Body of pancreas (tissue), 4 donors: ENCODE results near the gene RDH16.
"Not testable (repeated sequence)": the region's sequence is repeated elsewhere in the genome, so short reads cannot be mapped to it uniquely, and the experiment has no call there.

Source experiments
- POLR2A ChIP-seq, 3 donors: fragments of 450-650 bp; IDR thresholded peaks; one replicate each; pipeline ENCODE4 v1.6.1; 2016; ENCODE audit warnings: antibody characterized with exemption in 3 of 3, mild to moderate bottlenecking in 2 of 3
- TF ChIP-seq, protein P1 (sequence below), 7 experiments: fragments of 450-650 bp in 4 of 7; fragments of 200-600 bp in 3 of 7; sonication (generic) in 3 of 7; IDR thresholded peaks; one replicate each; pipeline ENCODE4 v1.5.1; 2016 to 2019; ENCODE audit warnings: antibody characterized with exemption in 7 of 7

DNA sequence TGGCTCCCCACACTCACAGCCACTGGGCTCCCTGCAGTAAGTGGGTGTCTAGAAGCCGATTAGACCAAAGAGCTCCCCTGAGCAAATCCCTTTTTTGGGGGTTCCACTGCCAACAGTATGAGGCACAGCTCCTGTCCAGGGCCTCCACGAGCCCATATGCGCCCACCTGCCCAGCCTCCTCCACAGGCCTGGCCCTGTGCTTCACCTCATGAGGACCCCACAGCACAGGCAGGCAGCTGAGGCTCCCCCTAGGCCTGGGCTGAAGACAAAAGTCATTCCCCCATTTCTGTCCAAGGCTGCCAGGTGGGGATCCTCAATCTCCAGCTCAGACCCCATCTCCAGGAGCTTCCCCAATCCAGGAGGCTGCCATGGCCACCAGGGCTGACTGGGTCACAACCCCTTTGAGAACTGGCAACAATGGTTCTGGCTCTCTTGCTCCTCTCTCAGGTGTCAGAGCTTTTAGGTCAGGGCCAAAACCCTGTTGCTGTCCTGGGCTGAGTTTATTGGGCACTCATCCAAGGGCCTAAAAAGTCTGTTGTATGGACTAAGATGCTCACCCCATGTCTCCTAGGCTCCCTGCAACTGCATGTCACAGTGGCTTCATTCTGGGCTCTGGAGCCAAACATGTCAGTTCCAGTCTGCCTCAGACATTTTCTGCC, 25.3 kb upstream of the RDH16 start:
- TF ChIP-seq, protein P1, sequence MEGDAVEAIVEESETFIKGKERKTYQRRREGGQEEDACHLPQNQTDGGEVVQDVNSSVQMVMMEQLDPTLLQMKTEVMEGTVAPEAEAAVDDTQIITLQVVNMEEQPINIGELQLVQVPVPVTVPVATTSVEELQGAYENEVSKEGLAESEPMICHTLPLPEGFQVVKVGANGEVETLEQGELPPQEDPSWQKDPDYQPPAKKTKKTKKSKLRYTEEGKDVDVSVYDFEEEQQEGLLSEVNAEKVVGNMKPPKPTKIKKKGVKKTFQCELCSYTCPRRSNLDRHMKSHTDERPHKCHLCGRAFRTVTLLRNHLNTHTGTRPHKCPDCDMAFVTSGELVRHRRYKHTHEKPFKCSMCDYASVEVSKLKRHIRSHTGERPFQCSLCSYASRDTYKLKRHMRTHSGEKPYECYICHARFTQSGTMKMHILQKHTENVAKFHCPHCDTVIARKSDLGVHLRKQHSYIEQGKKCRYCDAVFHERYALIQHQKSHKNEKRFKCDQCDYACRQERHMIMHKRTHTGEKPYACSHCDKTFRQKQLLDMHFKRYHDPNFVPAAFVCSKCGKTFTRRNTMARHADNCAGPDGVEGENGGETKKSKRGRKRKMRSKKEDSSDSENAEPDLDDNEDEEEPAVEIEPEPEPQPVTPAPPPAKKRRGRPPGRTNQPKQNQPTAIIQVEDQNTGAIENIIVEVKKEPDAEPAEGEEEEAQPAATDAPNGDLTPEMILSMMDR (IDR thresholded peaks at IDR 0.05) = not testable (repeated sequence)
- not testable (repeated sequence) for TF ChIP-seq POLR2A (IDR thresholded peaks at IDR 0.05)
